PC-9 (cell line): ENCODE data around the gene DVL2.

Experiments used
- CTCF ChIP-seq: fragments of 200-600 bp; sonication (generic); conservative IDR thresholded peaks from 2 replicates; pipeline ENCODE4 v1.6.1; 2017; ENCODE audit warnings: mixed run types, antibody characterized with exemption, mild to moderate bottlenecking, moderate library complexity
- EZH2 ChIP-seq: fragments of 200-600 bp; sonication (generic); IDR thresholded peaks from 2 replicates; pipeline ENCODE4 v1.8.0; 2017; ENCODE audit warnings: antibody characterized with exemption, low read depth

- no peak for TF ChIP-seq EZH2
- no peak for TF ChIP-seq CTCF
These were observed 30.9 kb downstream of the DVL2 start for GRCh38 chr17:7203391-7203790.
